Measurements from ENCODE around the gene UBB.

DNA sequence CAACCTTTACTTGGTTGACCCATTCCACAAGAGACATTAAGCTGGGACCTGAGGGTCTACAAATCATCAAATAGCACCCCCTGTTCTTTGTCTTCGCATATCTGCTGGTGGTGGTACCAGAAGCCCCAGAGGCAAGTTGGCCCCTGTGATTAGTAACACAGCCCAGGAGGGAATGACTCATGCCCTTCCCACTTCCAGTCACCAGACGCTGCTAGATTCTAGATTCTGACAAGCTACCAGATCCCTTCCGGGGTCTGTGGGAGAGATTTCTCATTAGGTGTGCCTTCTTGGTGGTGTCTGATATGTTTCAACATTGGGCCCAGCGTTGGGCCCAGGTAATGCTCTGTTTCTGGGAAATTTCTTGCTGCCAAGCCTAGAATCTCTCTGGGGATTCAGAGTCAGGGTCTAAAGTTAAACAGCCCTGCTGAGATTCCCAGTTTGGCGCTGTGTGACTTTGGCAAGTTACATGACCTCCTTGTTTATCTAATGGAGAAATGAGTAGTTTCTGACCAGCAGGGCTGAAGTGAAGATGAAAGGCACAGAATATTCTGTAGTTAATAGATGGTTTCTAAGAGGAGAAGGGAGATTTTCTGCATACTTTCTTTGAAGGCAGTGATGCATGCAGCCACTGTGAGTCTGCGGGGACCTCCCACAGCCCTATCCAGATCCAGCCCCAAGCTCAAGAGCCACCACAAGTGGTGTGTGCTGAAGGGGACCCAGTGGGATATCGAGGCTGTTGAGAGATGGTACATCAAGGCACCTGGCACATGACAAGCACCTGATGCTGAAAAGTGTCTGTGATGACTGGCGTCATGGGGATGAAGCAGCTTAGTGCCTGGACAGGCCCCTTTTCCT, 38.4 kb downstream of the UBB start:
- TF ChIP-seq CTCF (conservative IDR thresholded peaks at IDR 0.05; ENCODE audit: low read depth, low read length) (no peak), EZH2 (IDR thresholded peaks at IDR 0.05; ENCODE audit: borderline replicate concordance, low read depth, low read length, poor library complexity, severe bottlenecking) (no peak)
